ENCODE data around the gene STON1.

DNA sequence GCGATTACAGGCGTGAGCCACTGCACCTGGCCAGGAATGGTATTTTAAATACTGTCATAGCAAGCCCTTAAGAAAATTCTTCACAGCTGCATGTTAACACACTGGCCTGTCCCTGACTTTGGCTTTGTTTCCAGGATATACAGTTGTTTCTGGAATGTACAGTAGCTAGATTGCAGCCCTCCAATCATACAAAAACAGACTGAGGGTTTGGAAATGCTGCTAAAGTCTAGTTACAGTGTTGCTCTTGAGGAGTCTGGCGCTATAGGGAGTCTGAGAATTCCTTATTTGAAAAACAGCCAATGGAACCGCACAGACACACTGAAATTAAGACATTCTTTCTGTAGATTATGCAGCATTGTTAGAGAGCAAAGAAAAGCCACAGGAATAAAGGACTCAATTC is 37.7 kb downstream of the STON1 start:
- no peak for TF ChIP-seq POLR2AphosphoS5 (IDR thresholded peaks at IDR 0.05; ENCODE audit: insufficient read depth in 1 of 2, low read depth in 1 of 2)
- TF ChIP-seq, protein P1, sequence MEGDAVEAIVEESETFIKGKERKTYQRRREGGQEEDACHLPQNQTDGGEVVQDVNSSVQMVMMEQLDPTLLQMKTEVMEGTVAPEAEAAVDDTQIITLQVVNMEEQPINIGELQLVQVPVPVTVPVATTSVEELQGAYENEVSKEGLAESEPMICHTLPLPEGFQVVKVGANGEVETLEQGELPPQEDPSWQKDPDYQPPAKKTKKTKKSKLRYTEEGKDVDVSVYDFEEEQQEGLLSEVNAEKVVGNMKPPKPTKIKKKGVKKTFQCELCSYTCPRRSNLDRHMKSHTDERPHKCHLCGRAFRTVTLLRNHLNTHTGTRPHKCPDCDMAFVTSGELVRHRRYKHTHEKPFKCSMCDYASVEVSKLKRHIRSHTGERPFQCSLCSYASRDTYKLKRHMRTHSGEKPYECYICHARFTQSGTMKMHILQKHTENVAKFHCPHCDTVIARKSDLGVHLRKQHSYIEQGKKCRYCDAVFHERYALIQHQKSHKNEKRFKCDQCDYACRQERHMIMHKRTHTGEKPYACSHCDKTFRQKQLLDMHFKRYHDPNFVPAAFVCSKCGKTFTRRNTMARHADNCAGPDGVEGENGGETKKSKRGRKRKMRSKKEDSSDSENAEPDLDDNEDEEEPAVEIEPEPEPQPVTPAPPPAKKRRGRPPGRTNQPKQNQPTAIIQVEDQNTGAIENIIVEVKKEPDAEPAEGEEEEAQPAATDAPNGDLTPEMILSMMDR (IDR thresholded peaks at IDR 0.05) = no peak

Measured in vagina (tissue), 2 donors.